Measurements from ENCODE around the gene PTPRK.

PTPRK gene

DNA sequence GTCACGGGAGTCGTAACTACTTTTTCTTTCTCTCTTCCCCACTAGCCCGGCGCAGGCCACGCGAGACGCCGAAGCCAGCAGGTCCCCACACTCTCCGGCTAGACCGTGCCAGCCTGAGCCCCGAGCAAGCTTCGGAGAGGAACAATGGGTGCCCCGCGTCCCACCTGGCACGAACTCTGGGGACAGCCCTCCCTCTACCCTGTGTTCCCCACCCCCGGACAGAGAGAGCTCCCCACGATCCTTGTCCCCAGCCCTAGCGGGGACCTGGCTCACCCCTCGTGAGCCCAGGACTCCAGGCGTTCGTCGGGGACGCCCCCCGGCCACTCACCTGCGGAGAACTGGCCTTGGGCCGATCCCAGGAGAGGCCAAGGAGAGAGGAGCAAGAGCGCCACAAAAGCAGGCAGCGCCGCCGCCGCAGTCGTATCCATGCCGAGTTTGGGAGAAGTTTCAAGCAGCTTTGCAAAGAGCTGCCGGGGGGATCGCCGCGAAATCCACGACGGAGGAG is 416 bp downstream of the PTPRK start:
- no peak for DNase-seq
- TF ChIP-seq, protein P1, sequence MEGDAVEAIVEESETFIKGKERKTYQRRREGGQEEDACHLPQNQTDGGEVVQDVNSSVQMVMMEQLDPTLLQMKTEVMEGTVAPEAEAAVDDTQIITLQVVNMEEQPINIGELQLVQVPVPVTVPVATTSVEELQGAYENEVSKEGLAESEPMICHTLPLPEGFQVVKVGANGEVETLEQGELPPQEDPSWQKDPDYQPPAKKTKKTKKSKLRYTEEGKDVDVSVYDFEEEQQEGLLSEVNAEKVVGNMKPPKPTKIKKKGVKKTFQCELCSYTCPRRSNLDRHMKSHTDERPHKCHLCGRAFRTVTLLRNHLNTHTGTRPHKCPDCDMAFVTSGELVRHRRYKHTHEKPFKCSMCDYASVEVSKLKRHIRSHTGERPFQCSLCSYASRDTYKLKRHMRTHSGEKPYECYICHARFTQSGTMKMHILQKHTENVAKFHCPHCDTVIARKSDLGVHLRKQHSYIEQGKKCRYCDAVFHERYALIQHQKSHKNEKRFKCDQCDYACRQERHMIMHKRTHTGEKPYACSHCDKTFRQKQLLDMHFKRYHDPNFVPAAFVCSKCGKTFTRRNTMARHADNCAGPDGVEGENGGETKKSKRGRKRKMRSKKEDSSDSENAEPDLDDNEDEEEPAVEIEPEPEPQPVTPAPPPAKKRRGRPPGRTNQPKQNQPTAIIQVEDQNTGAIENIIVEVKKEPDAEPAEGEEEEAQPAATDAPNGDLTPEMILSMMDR (IDR thresholded peaks at IDR 0.05; ENCODE audit: low read depth, low read length): no peak
- peak overlapping the region; percentile 66 for H3K27ac ChIP-seq
- no peaks in the 10 kb centered on the region for H3K9me3 ChIP-seq (ENCODE audit: severe bottlenecking)
- H3K27me3 ChIP-seq (ENCODE audit: insufficient read depth, low read depth, severe bottlenecking): no peaks in the 10 kb centered on the region
- H3K36me3 ChIP-seq: no peaks in the 10 kb centered on the region
- peak overlapping the region; percentile 95 for H3K4me3 ChIP-seq (ENCODE audit: low read depth, low read length)

DNA sequence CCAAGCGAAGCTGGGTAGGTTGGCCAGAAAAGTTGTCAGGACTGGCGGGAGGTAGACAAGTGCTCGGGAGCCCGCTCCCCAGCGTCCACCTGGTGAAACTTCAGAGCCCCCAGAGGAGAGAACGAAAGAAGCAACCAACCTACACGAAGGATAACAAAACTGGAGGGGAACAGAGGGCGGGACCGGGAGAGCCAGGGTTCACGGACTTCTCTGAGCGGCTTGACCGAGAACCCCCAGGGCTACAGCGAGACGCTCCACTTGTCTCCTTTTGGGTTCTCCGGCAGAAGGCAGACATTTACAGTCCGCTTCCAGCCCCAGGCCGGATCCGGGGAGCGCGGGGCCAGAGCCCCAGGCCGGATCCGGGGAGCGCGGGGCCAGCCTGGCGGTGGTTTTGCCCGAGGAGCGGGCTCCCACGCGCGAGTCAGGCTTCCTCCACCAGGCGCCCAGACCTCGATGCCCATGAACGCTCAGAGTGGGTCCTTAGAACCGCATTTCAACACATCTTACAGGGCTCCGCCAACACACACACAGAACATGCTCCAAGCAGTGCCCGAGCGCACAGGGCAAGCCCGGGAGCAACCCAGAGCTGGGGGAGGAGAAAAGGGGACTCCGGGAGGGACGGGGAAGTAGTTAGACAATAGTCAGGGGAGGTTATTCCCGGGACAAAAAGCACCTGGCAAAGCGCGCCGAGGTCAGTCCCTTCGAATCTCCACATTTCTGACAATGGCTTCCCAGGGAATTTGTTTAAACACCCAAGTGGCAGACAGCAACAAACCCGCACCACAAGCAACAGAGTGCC is 1.1 kb downstream of the PTPRK start:
- H3K27ac ChIP-seq: peak overlapping the region; percentile 66
- H3K4me3 ChIP-seq (ENCODE audit: low read depth, low read length): peak overlapping the region; percentile 95
- no peaks in the 10 kb centered on the region for H3K36me3 ChIP-seq
- no peaks in the 10 kb centered on the region for H3K27me3 ChIP-seq (ENCODE audit: insufficient read depth, low read depth, severe bottlenecking)
- TF ChIP-seq, protein P1 (IDR thresholded peaks at IDR 0.05; ENCODE audit: low read depth, low read length): 0 out of 2 replicates have a peak, but pooled peaks have one; percentile 26
- DNase-seq: peak; percentile 65
- no peaks in the 10 kb centered on the region for H3K9me3 ChIP-seq (ENCODE audit: severe bottlenecking)

DNA sequence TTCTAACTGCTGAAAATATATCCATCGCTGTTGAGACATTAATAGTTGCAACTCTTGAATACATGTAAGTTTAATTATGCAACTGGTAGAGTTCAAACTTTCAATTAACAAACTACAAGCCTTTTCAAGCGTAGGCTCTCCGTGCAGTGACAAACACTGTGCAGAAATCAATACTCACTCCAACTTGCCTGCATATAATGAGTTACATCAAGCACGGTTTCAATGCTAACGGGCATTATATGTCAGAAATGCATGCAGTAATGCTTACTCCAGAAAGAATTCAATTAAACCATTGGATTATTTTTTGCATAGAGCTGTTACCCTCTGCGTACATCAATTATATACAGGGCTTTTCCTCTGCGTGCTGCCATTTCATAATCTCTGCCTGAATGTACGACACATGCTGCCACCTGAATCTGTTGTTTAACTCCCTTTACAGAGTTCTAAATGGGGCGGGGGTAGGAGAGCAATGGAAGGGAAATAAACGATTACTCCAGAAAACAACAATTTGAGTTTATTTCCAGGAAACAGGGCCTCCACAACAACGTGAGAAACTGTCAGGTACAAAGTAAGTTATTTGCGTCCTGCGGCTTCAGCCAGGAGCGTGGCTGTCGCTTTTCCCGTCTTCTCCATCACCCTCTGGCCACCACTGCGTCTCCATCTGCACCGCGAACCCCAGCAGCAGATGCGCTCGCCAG is 1.8 kb downstream of the PTPRK start:
- DNase-seq: no peak
- H3K27ac ChIP-seq: no peak overlapping the region; the same call in 1 of the 2 replicates
- TF ChIP-seq, protein P1 (IDR thresholded peaks at IDR 0.05; ENCODE audit: low read depth, low read length): no peak

DNA sequence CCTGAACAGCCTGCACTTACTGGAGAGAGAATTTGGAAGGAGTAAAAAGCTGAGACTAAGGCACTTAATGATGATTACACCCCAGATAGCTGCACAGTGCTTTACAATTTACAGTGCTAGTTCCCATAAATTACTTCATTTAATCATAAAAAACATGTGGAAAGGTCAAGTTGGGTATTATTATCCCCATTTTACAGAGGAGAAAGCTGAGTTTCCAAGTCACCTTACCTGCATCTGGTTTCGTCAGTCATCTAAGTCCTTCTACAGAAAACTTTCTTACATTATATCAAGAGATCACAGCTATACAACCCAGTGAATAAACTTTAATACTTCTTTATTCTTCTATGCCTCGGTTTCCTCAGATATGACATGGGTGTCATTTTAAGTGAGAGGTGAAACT is 3.3 kb downstream of the PTPRK start:
- H3K9me3 ChIP-seq (ENCODE audit: severe bottlenecking): no peaks in the 10 kb centered on the region
- H3K4me3 ChIP-seq (ENCODE audit: low read depth, low read length): no peak overlapping the region
- no peak for DNase-seq
- TF ChIP-seq, protein P1 (IDR thresholded peaks at IDR 0.05; ENCODE audit: low read depth, low read length): no peak
- H3K36me3 ChIP-seq: no peaks in the 10 kb centered on the region
- H3K27me3 ChIP-seq (ENCODE audit: insufficient read depth, low read depth, severe bottlenecking): no peaks in the 10 kb centered on the region
- no peak overlapping the region for H3K27ac ChIP-seq

More for the DNA sequence above, 1.8 kb downstream of the PTPRK start:
- no peaks in the 10 kb centered on the region for H3K27me3 ChIP-seq (ENCODE audit: insufficient read depth, low read depth, severe bottlenecking)
- peak overlapping the region; percentile 95 for H3K4me3 ChIP-seq (ENCODE audit: low read depth, low read length)
- no peaks in the 10 kb centered on the region for H3K9me3 ChIP-seq (ENCODE audit: severe bottlenecking)
- no peaks in the 10 kb centered on the region for H3K36me3 ChIP-seq

DNA sequence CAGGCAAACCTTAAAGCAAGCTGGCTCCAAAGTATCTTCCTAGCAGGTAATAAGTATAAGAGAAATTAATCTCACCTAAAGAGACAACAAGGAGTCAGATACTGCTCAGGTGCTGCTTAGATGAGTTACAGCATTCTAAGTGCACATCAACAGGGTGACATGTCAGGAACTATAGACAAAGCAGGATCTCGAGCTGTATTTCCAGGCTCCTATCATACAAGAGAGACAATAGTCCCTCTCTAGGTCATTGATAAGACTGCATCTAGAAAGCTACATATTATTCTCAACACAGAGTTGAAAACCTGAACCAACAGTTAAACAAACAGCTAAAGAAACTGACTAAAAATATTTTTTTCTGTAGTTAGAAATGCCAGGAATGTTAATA is 3.9 kb downstream of the PTPRK start:
- no peak for DNase-seq
- H3K27ac ChIP-seq: no peak overlapping the region
- TF ChIP-seq, protein P1 (IDR thresholded peaks at IDR 0.05; ENCODE audit: low read depth, low read length): no peak
- H3K36me3 ChIP-seq: no peaks in the 10 kb centered on the region
- H3K9me3 ChIP-seq (ENCODE audit: severe bottlenecking): no peaks in the 10 kb centered on the region
- no peaks in the 10 kb centered on the region for H3K27me3 ChIP-seq (ENCODE audit: insufficient read depth, low read depth, severe bottlenecking)
- H3K4me3 ChIP-seq (ENCODE audit: low read depth, low read length): no peak overlapping the region
